ENCODE results near the gene CTNNB1.
"Not testable (repeated sequence)": the region's sequence is repeated elsewhere in the genome, so short reads cannot be mapped to it uniquely, and the experiment has no call there.

The CTNNB1 gene

GRCh38 chr3:41259449-41260062 lies 60.3 kb downstream of the CTNNB1 start:
- no peak for DNase-seq

GRCh38 chr3:41260063-41260450 lies 60.8 kb downstream of the CTNNB1 start:
- no peak for DNase-seq

- DNase-seq, result no peak
Measured at GRCh38 chr3:41265011-41265545, 65.8 kb downstream of the CTNNB1 start.

- no peak for DNase-seq
Measured at GRCh38 chr3:41265823-41266273, 66.5 kb downstream of the CTNNB1 start.

GRCh38 chr3:41267975-41268640 lies 68.8 kb downstream of the CTNNB1 start:
- peak in 1 of 2 donors; percentile 20 for DNase-seq

GRCh38 chr3:41272667-41273066 lies 73.4 kb downstream of the CTNNB1 start:
- no peak for DNase-seq

GRCh38 chr3:41274944-41275668 lies 75.8 kb downstream of the CTNNB1 start:
- DNase-seq, result no peak

GRCh38 chr3:41276191-41276590 lies 76.9 kb downstream of the CTNNB1 start:
- DNase-seq, result no peak

- DNase-seq, result no peak
Measured at GRCh38 chr3:41277790-41278465, 78.6 kb downstream of the CTNNB1 start.

GRCh38 chr3:41284934-41285333 lies 85.6 kb downstream of the CTNNB1 start:
- not testable (repeated sequence) for DNase-seq

GRCh38 chr3:41286305-41286704 lies 87.0 kb downstream of the CTNNB1 start:
- DNase-seq, result no peak

GRCh38 chr3:41288785-41289184 lies 89.5 kb downstream of the CTNNB1 start:
- no peak for DNase-seq

Data from inflammatory macrophage (primary cell).